ENCODE results near the gene EML5.
A peak's percentile ranks its signal among the peaks of the same experiment; 100 is the strongest.

Gene EML5

GRCh38 chr14:88572117-88572516 is 220.6 kb downstream of the EML5 start:
- Histone ChIP-seq H3K27ac (no peak overlapping the region), H3K9ac (ENCODE audit: insufficient read length) (no peak overlapping the region), H3K4me3 (no peak overlapping the region), H3K9me3 (ENCODE audit: low read depth, low read length) (no peaks in the 10 kb centered on the region), H3K36me3 (ENCODE audit: insufficient read depth, low read length) (peaks cover 91% of the 10 kb centered on the region)
- DNase-seq (ENCODE audit: low read depth, low spot score): no peak
- TF ChIP-seq FOXP2 (optimal IDR thresholded peaks at IDR 0.05; ENCODE audit: control extremely low read depth, extremely low read length, insufficient read depth) (no peak), POLR2AphosphoS5 (IDR thresholded peaks at IDR 0.05; ENCODE audit: borderline replicate concordance, low read depth, low read length) (no peak), EZH2 (IDR thresholded peaks at IDR 0.05) (no peak)

DNA sequence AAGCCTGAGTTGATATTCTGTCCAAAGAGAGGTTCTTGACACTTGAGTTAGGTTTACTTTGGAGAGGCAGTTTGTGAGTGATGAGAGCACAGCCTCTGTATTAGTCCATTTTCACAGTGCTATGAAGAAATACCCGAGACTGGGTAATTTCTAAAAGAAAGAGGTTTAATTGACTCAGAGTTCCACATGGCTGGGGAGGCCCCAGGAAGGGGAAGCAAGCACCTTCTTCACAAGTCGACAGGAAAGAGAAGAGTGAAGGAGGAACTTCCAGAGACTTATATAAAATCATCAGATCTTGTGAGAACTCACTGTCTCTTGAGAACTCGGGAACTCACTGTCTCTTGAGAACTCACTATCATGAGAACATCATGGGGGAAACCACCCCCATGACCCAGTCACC is 224.6 kb downstream of the EML5 start:
- Histone ChIP-seq H3K9ac (ENCODE audit: insufficient read length) (no peak overlapping the region), H3K9me3 (ENCODE audit: low read depth, low read length) (no peaks in the 10 kb centered on the region), H3K27ac (no peak overlapping the region), H3K4me3 (no peak overlapping the region), H3K36me3 (ENCODE audit: insufficient read depth, low read length) (peaks cover 75% of the 10 kb centered on the region)
- TF ChIP-seq POLR2AphosphoS5 (IDR thresholded peaks at IDR 0.05; ENCODE audit: borderline replicate concordance, low read depth, low read length): no peak
- no peak for TF ChIP-seq EZH2 (IDR thresholded peaks at IDR 0.05)
- TF ChIP-seq FOXP2 (optimal IDR thresholded peaks at IDR 0.05; ENCODE audit: control extremely low read depth, extremely low read length, insufficient read depth): no peak
- no peak for DNase-seq (ENCODE audit: low read depth, low spot score)

GRCh38 chr14:88565427-88565826 is 227.3 kb downstream of the EML5 start:
- H3K9ac ChIP-seq (ENCODE audit: insufficient read length): no peak overlapping the region
- peaks cover 53% of the 10 kb centered on the region for H3K36me3 ChIP-seq (ENCODE audit: insufficient read depth, low read length)
- TF ChIP-seq POLR2AphosphoS5 (IDR thresholded peaks at IDR 0.05; ENCODE audit: borderline replicate concordance, low read depth, low read length): no peak
- TF ChIP-seq EZH2 (IDR thresholded peaks at IDR 0.05): no peak
- no peak overlapping the region for H3K4me3 ChIP-seq
- H3K9me3 ChIP-seq (ENCODE audit: low read depth, low read length): no peaks in the 10 kb centered on the region
- no peak overlapping the region for H3K27ac ChIP-seq
- DNase-seq (ENCODE audit: low read depth, low spot score): no peak

- Histone ChIP-seq H3K27ac (0 out of 2 replicates have a peak overlapping the region, but pooled peaks have one; percentile 21), H3K4me3 (peak overlapping the region; percentile 92), H3K9ac (ENCODE audit: insufficient read length) (peak overlapping the region; percentile 87), H3K9me3 (ENCODE audit: low read depth, low read length) (no peaks in the 10 kb centered on the region), H3K36me3 (ENCODE audit: insufficient read depth, low read length) (peaks cover 37% of the 10 kb centered on the region)
- DNase-seq (ENCODE audit: low read depth, low spot score): no peak
- TF ChIP-seq FOXP2 (optimal IDR thresholded peaks at IDR 0.05; ENCODE audit: control extremely low read depth, extremely low read length, insufficient read depth): no peak
- no peak for TF ChIP-seq POLR2AphosphoS5 (IDR thresholded peaks at IDR 0.05; ENCODE audit: borderline replicate concordance, low read depth, low read length)
- TF ChIP-seq EZH2 (IDR thresholded peaks at IDR 0.05): no peak
These were observed 228.9 kb downstream of the EML5 start for GRCh38 chr14:88563845-88564244.

GRCh38 chr14:88562831-88563686 is 229.7 kb downstream of the EML5 start, which contains the start of gene ZC3H14:
Gene ZC3H14 (plus strand): TSS chr14:88563037. CDS start chr14:88563134, 97 bp downstream.
- Histone ChIP-seq H3K4me3 (peak within 1 kb of the TSS; percentile 92), H3K36me3 (ENCODE audit: insufficient read depth, low read length) (peaks cover 29% of the 10 kb centered on the region), H3K27ac (peak within 1 kb of the TSS; percentile 63), H3K9me3 (ENCODE audit: low read depth, low read length) (no peaks in the 10 kb centered on the region), H3K9ac (ENCODE audit: insufficient read length) (peak within 1 kb of the TSS; percentile 87)
- no peak for DNase-seq (ENCODE audit: low read depth, low spot score)
- TF ChIP-seq FOXP2 (optimal IDR thresholded peaks at IDR 0.05; ENCODE audit: control extremely low read depth, extremely low read length, insufficient read depth) (no peak), POLR2AphosphoS5 (IDR thresholded peaks at IDR 0.05; ENCODE audit: borderline replicate concordance, low read depth, low read length) (peak; percentile 83), EZH2 (IDR thresholded peaks at IDR 0.05) (no peak)

GRCh38 chr14:88562532-88562830 is 230.3 kb downstream of the EML5 start:
- no peak for DNase-seq (ENCODE audit: low read depth, low spot score)
- TF ChIP-seq FOXP2 (optimal IDR thresholded peaks at IDR 0.05; ENCODE audit: control extremely low read depth, extremely low read length, insufficient read depth) (no peak), EZH2 (IDR thresholded peaks at IDR 0.05) (no peak), POLR2AphosphoS5 (IDR thresholded peaks at IDR 0.05; ENCODE audit: borderline replicate concordance, low read depth, low read length) (no peak)

More at GRCh38 chr14:88562532-88562830, 230.3 kb downstream of the EML5 start:
- peaks cover 23% of the 10 kb centered on the region for H3K36me3 ChIP-seq (ENCODE audit: insufficient read depth, low read length)
- no peak overlapping the region for H3K27ac ChIP-seq
- no peaks in the 10 kb centered on the region for H3K9me3 ChIP-seq (ENCODE audit: low read depth, low read length)
- peak overlapping the region; percentile 58 for H3K9ac ChIP-seq (ENCODE audit: insufficient read length)
- H3K4me3 ChIP-seq: peak overlapping the region; percentile 92
